Astrocyte of the spinal cord (primary cell): Measurements from ENCODE around the gene FGF19.

Experiments used
- DNase-seq: peaks from one replicate; pipeline ENCODE4 v3.0.0; 2011; ENCODE audit warnings: low read depth, low spot score
- H3K4me3 ChIP-seq: 2 replicates; pipeline ENCODE4 v1.5.1; 2011; ENCODE audit warnings: low read depth, mild to moderate bottlenecking, low read length, moderate library complexity
- in situ Hi-C: cut with HindIII; loops from 2 replicates; pipeline ENCODE4 v1.10.0; 2017; ENCODE audit warnings: low sequenced_read_pairs
- TF ChIP-seq, protein P1 (sequence below): IDR thresholded peaks from 2 replicates; pipeline ENCODE4 v1.5.1; 2012; ENCODE audit warnings: low read depth, mild to moderate bottlenecking, low read length, inconsistent platforms

The FGF19 gene

DNA sequence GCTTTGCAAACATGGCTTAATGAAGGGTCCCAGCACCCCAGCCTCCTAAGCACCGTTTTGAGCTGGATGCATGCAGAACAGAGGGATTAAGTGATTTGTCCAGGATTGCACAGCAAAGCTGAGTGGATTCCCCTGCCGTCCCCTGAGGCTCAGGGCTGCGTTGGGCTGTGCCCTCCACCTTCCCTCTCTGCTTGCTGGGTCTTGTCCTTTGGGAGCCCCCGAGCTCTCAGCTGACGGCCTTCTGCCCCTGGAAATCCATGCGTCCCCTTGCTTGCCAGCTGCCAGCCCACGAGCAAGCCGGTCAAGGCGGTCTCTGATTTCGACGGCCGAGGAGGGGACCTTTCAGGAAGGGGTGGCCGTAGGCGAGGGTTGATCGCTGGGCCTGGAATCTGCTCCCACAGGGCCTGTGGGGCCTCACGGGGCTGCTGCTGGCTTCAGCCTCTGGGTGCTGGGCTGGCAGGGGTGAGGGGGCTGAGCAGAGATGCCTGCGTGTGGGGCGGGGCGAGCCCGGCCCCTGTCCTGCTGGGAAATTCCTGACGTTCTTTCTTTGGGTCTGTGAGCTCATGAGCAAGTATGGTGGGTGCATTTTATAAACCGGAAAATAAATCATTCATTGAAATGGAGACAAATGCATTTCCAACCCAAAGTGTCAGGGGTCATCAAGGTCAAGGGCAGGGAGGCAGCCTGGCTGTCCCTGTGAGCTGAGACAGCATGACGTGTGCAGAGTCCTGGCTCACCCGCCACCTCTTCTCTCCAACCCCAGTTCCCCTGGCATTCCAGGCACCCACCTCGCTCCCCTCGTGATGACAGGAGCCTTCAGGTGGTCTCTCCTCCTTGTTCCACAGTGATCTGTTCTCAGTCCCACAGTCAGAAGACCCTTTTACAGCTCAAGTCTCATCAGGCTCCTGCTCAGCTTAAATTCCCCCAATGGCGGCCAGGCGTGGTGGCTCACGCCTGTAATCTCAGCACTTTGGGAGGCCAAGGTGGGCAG lies 43.2 kb upstream of the FGF19 start:
- no peak for DNase-seq
- in situ Hi-C loops: no loop called here
- TF ChIP-seq, protein P1, sequence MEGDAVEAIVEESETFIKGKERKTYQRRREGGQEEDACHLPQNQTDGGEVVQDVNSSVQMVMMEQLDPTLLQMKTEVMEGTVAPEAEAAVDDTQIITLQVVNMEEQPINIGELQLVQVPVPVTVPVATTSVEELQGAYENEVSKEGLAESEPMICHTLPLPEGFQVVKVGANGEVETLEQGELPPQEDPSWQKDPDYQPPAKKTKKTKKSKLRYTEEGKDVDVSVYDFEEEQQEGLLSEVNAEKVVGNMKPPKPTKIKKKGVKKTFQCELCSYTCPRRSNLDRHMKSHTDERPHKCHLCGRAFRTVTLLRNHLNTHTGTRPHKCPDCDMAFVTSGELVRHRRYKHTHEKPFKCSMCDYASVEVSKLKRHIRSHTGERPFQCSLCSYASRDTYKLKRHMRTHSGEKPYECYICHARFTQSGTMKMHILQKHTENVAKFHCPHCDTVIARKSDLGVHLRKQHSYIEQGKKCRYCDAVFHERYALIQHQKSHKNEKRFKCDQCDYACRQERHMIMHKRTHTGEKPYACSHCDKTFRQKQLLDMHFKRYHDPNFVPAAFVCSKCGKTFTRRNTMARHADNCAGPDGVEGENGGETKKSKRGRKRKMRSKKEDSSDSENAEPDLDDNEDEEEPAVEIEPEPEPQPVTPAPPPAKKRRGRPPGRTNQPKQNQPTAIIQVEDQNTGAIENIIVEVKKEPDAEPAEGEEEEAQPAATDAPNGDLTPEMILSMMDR: no peak
- no peak overlapping the region for H3K4me3 ChIP-seq

DNA sequence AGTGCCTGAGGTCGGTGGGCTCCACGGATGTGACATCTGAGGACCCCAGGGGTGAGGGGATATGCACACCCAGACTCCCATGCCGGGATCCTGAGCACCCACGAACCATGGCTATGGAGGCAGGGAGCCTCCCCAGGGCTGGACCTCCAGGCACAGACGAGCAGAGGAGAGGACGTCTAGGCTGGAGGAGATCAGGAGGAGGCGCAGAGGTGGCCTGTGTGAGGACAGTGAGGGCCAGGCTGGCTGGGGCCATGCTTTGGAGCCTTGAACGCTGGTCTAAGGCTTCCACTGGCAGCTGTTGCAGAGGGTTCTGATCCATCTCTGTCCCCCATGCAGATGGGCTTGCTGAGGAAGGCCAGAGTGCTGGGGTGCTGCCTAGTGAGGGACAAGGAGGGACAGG lies 42.3 kb upstream of the FGF19 start:
- TF ChIP-seq, protein P1: no peak
- in situ Hi-C loops: no loop called here
- DNase-seq: no peak
- no peak overlapping the region for H3K4me3 ChIP-seq

DNA sequence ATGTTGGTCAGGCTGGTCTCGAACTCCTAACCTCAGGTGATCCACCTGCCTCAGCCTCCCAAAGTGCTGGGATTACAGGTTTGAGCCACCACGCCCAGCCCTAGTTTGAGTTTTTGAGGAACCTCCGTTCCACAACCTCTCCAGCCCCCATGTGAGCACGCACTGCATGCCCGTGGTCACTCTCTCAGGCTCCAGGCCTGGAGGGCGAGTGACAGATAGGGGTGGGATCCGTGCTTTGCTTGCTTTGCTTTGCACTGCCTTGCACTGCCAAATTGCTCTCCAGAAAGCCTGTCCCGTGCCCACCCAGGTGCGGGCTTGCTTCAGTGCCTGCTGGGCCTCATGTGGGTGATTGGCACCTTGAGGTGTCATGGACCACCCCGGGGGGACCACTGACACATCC lies 41.4 kb upstream of the FGF19 start:
- in situ Hi-C loops: no loop called here
- TF ChIP-seq, protein P1: no peak
- no peak for DNase-seq
- H3K4me3 ChIP-seq: no peak overlapping the region

DNA sequence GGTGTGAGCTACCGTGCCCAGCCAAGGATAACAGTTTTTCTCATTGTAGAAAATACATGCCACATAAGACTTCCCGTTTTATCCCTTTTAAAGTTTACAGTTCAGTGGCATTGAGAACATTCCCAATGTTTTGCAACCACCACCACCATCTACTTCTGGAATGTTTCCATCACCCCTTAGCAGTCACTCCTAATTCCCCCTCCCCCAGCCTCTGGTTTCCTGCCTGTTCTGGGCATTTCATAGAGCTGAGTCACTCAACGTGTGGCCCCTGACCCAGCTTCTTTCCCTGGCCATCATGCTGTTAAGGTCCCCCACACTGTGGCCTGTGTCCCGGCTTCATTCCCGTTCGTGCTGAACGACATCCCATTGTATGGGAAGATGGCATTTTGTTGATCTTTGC lies 40.6 kb upstream of the FGF19 start:
- H3K4me3 ChIP-seq: no peak overlapping the region
- DNase-seq: peak; percentile 71
- in situ Hi-C loops: no loop called here
- TF ChIP-seq, protein P1: no peak

DNA sequence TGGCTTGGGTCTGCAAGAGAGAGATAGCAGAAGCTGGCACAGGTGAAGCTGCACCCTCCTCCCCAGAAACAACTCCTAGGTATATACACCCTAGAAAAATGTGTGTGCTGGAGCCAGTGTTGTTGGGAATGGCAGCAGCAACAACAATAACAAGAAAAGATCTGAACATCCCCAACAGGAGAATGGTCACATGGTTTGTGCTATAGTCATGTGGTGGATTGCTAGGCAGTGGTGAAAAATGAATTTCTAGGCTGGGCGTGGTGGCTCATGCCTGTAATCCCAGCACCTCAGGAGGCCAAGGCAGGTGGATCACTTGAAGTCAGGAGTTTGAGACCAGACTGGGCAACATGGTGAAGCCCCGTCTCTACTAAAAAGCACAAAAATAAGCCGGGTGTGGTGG lies 31.0 kb upstream of the FGF19 start:
- in situ Hi-C loops: no loop called here
- TF ChIP-seq, protein P1: no peak

DNA sequence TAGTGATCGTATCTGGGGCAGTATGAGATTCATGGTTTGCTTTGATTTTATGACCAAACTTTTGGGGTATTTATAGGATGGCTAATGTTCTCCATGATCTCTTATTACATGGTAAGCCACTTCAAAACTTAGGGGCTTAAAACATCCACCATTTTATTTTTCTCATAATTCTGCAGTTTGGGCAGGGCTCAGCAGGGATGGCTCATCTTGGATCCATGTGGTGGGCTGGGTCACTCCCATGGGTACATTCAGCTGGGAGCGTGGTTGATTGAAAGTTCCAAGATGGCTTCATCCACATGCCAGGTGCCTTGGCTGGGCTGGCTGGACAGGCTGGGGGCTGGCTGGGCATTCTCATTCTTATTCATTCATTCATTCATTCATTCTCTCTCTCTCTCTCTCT lies 30.5 kb upstream of the FGF19 start:
- in situ Hi-C loops: no loop called here
- no peak for DNase-seq
- TF ChIP-seq, protein P1: no peak
- H3K4me3 ChIP-seq: no peak overlapping the region

More for the DNA sequence above, 31.0 kb upstream of the FGF19 start:
- no peak for DNase-seq
- no peak overlapping the region for H3K4me3 ChIP-seq
